ENCODE measurements around the gene HAT1. TPM values are rescaled to one million over a fixed set of nuclear protein-coding genes. Genes with fewer than 3 reads are reported as not detected.
"Not testable (repeated sequence)": the region's sequence is repeated elsewhere in the genome, so short reads cannot be mapped to it uniquely, and the experiment has no call there.

The HAT1 gene
- polyA plus RNA-seq, 1 donor from 2014 or later = 39.8 TPM

GRCh38 chr2:171995586-171995985, 73.3 kb downstream of the HAT1 start:
- H3K4me3 ChIP-seq (ENCODE audit: low read length) = no peak overlapping the region
- H3F3A ChIP-seq (ENCODE audit: insufficient read depth, low read length, poor library complexity, severe bottlenecking) = no peaks in the 10 kb centered on the region
- TF ChIP-seq POLR2AphosphoS5 (IDR thresholded peaks at IDR 0.05) (no peak), CTCF (IDR thresholded peaks at IDR 0.05; ENCODE audit: poor library complexity, severe bottlenecking) (no peak), TAF1 (IDR thresholded peaks at IDR 0.05; ENCODE audit: low read depth) (no peak), EZH2 (IDR thresholded peaks at IDR 0.05; ENCODE audit: borderline replicate concordance, insufficient read depth, low read length, poor library complexity, severe bottlenecking) (no peak), SMC3 (conservative IDR thresholded peaks at IDR 0.05; ENCODE audit: poor library complexity) (no peak), REST (IDR thresholded peaks at IDR 0.05; ENCODE audit: borderline replicate concordance) (no peak), EP300 (conservative IDR thresholded peaks at IDR 0.05; ENCODE audit: poor library complexity, severe bottlenecking) (no peak), MXI1 (conservative IDR thresholded peaks at IDR 0.05; ENCODE audit: poor library complexity, severe bottlenecking) (no peak)
- no peaks in the 10 kb centered on the region for H3K27me3 ChIP-seq (ENCODE audit: insufficient read depth, low read depth, low read length)
- H2AFZ ChIP-seq (ENCODE audit: low read depth, low read length) = no peak overlapping the region
- no peaks in the 10 kb centered on the region for H3K36me3 ChIP-seq (ENCODE audit: insufficient read depth, low read length)
- H3K9ac ChIP-seq (ENCODE audit: low read length) = no peak overlapping the region
- H3K79me2 ChIP-seq (replicated peaks; ENCODE audit: insufficient read depth, low read length) = no peaks in the 10 kb centered on the region
- no peaks in the 10 kb centered on the region for H3K9me2 ChIP-seq (ENCODE audit: insufficient read depth, low read length)
- H4K20me1 ChIP-seq (ENCODE audit: insufficient read depth) = no peaks in the 10 kb centered on the region
- H3K9me3 ChIP-seq (ENCODE audit: low read length) = no peaks in the 10 kb centered on the region
- H3K4me2 ChIP-seq (ENCODE audit: low read length) = no peak overlapping the region
- no peak overlapping the region for H3K27ac ChIP-seq (ENCODE audit: low read length)

GRCh38 chr2:171996021-171996420, 73.8 kb downstream of the HAT1 start:
- no peak overlapping the region for H3K27ac ChIP-seq (ENCODE audit: low read length)
- H3K4me3 ChIP-seq (ENCODE audit: low read length) = no peak overlapping the region
- no peaks in the 10 kb centered on the region for H3K27me3 ChIP-seq (ENCODE audit: insufficient read depth, low read depth, low read length)
- H3K36me3 ChIP-seq (ENCODE audit: insufficient read depth, low read length) = no peaks in the 10 kb centered on the region
- H2AFZ ChIP-seq (ENCODE audit: low read depth, low read length) = no peak overlapping the region
- H3K9me3 ChIP-seq (ENCODE audit: low read length) = no peaks in the 10 kb centered on the region
- no peak overlapping the region for H3K4me2 ChIP-seq (ENCODE audit: low read length)
- TF ChIP-seq TAF1 (IDR thresholded peaks at IDR 0.05; ENCODE audit: low read depth) = no peak
- no peak for TF ChIP-seq POLR2AphosphoS5 (IDR thresholded peaks at IDR 0.05)
- TF ChIP-seq SMC3 (conservative IDR thresholded peaks at IDR 0.05; ENCODE audit: poor library complexity) = no peak
- TF ChIP-seq EZH2 (IDR thresholded peaks at IDR 0.05; ENCODE audit: borderline replicate concordance, insufficient read depth, low read length, poor library complexity, severe bottlenecking) = no peak
- no peak for TF ChIP-seq RAD21 (conservative IDR thresholded peaks at IDR 0.05)
- no peak for TF ChIP-seq CTCF (IDR thresholded peaks at IDR 0.05; ENCODE audit: poor library complexity, severe bottlenecking)
- TF ChIP-seq REST (IDR thresholded peaks at IDR 0.05; ENCODE audit: borderline replicate concordance) = no peak
- TF ChIP-seq EP300 (conservative IDR thresholded peaks at IDR 0.05; ENCODE audit: poor library complexity, severe bottlenecking) = no peak
- TF ChIP-seq MXI1 (conservative IDR thresholded peaks at IDR 0.05; ENCODE audit: poor library complexity, severe bottlenecking) = no peak
- no peaks in the 10 kb centered on the region for H4K20me1 ChIP-seq (ENCODE audit: insufficient read depth)
- no peaks in the 10 kb centered on the region for H3F3A ChIP-seq (ENCODE audit: insufficient read depth, low read length, poor library complexity, severe bottlenecking)
- H3K79me2 ChIP-seq (replicated peaks; ENCODE audit: insufficient read depth, low read length) = no peaks in the 10 kb centered on the region
- no peak overlapping the region for H3K9ac ChIP-seq (ENCODE audit: low read length)
- no peaks in the 10 kb centered on the region for H3K9me2 ChIP-seq (ENCODE audit: insufficient read depth, low read length)

GRCh38 chr2:171997031-171997430, 74.8 kb downstream of the HAT1 start:
- H3K4me2 ChIP-seq (ENCODE audit: low read length); H3K79me2 ChIP-seq (replicated peaks; ENCODE audit: insufficient read depth, low read length); H3K9me2 ChIP-seq (ENCODE audit: insufficient read depth, low read length); H3K27me3 ChIP-seq (ENCODE audit: insufficient read depth, low read depth, low read length); H3K36me3 ChIP-seq (ENCODE audit: insufficient read depth, low read length); H3F3A ChIP-seq (ENCODE audit: insufficient read depth, low read length, poor library complexity, severe bottlenecking); H4K20me1 ChIP-seq (ENCODE audit: insufficient read depth); H3K4me3 ChIP-seq (ENCODE audit: low read length); H2AFZ ChIP-seq (ENCODE audit: low read depth, low read length); H3K27ac ChIP-seq (ENCODE audit: low read length); H3K9me3 ChIP-seq (ENCODE audit: low read length); H3K9ac ChIP-seq (ENCODE audit: low read length): not testable (repeated sequence)
